GM10248 (cell line): ENCODE data around the gene STAP2.

Source experiments
- CTCF ChIA-PET: fragments of 300-600 bp; sonication (Branson Sonifier 250); formaldehyde crosslinking; extraction: SDS; loops from one replicate; lab custom pipeline; 2021; ENCODE audit warnings: antibody characterized with exemption; lab: Yijun Ruan, JAX
- POLR2A ChIA-PET: fragments of 350-650 bp; sonication (Branson Sonifier 250); formaldehyde crosslinking; extraction: SDS; loops from one replicate; lab custom pipeline; 2020; ENCODE audit warnings: antibody characterized with exemption; lab: Yijun Ruan, JAX
- DNase-seq: peaks from one replicate; pipeline ENCODE4 v3.0.0; 2012; ENCODE audit errors: extremely low spot score
- CTCF ChIP-seq: IDR thresholded peaks from 2 replicates; pipeline ENCODE4 v1.5.1; 2012; ENCODE audit warnings: mild to moderate bottlenecking, low read depth; ENCODE audit errors: extremely low read depth, missing control alignments, control extremely low read depth

Gene STAP2

GRCh38 chr19:4367336-4367723 is 28.7 kb upstream of the STAP2 start:
- ChIA-PET POLR2A (no interaction called here), CTCF (interaction anchor here (1.4 to 9.9 kb wide), 4 partner anchors 9 to 33 kb away, joined by 4 to 85 read pairs (median 6); partner anchors contain the start of gene SH3GL1)
- DNase-seq, result no peak
- TF ChIP-seq CTCF, result no peak

- no peak for TF ChIP-seq CTCF
- ChIA-PET POLR2A (no interaction called here), CTCF (interaction anchor here (1.4 to 9.9 kb wide), 5 partner anchors 9 to 100 kb away, joined by 4 to 85 read pairs (median 7); partner anchors contain the start of gene SH3GL1)
- no peak for DNase-seq
Observed at GRCh38 chr19:4366666-4367335, 28.2 kb upstream of the STAP2 start.

- ChIA-PET POLR2A (no interaction called here), CTCF (interaction anchor here (1.0 to 9.9 kb wide), 6 partner anchors 10 to 99 kb away, joined by 3 to 85 read pairs (median 6); partner anchors contain the start of gene SH3GL1)
- no peak for DNase-seq
- TF ChIP-seq CTCF, result no peak
Observed at GRCh38 chr19:4365791-4366665, 27.4 kb upstream of the STAP2 start.

GRCh38 chr19:4365341-4365740 is 26.7 kb upstream of the STAP2 start:
- CTCF ChIA-PET, result interaction anchor here (1.0 to 9.9 kb wide), 3 partner anchors 13 to 98 kb away, joined by 3 to 85 read pairs (median 7); partner anchors contain the start of gene SH3GL1
- POLR2A ChIA-PET, result interaction anchor here (0.6 kb wide), 1 partner anchor 316 kb away, joined by 3 read pairs; no protein-coding TSS in a partner anchor
- DNase-seq, result no peak
- no peak for TF ChIP-seq CTCF

- POLR2A ChIA-PET, result interaction anchor here (1.3 kb wide), 1 partner anchor 12 kb away, joined by 3 read pairs; no protein-coding TSS in a partner anchor
- CTCF ChIA-PET, result interaction anchor here (1.3 to 9.9 kb wide), 3 partner anchors 11 to 36 kb away, joined by 4 to 85 read pairs (median 4); partner anchors contain the start of gene SH3GL1
- TF ChIP-seq CTCF, result no peak
- no peak for DNase-seq
Observed at GRCh38 chr19:4363571-4364304, 25.1 kb upstream of the STAP2 start.
